Measurements from ENCODE around the gene ZNF23. TPM values are rescaled to one million over a fixed set of nuclear protein-coding genes. Genes with fewer than 3 reads are reported as not detected.

Gene ZNF23
- total RNA-seq, 4 donors from 2014 or later, result 5.5 to 14.4 (median 11.0) TPM

DNA sequence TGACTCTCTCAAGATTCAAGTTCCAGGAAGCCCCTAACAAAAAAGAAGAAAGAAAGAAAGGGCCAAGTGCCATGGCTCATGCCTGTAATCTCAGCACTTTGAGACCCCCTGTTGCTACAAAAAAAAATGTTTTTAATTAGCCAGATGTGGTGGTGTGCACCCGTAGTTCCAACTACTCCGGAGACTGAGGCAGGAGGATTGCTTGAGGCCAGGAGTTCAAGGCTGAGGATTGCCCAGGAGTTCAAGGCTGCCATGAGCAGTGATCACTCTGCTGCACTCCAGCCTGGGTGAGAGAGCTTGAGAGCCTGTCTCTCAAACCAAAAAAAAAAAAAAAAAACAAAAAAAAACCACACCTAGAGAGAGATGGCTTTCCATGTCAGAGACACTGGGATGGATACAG lies 39.0 kb downstream of the ZNF23 start:
- no peak overlapping the region for H3K27ac ChIP-seq
- DNase-seq (ENCODE audit: low spot score in 2 of 2), result no peak
- no peak overlapping the region for H3K4me3 ChIP-seq
- peaks cover 0 to 5% (median 0%) of the 10 kb centered on the region in 4 donors for H3K4me1 ChIP-seq
- 58 to 77% methylated on average over 2 of the region's 2 CpGs for WGBS, 2 donors
- no peak for TF ChIP-seq EP300 (IDR thresholded peaks at IDR 0.05)
- no peak for TF ChIP-seq CTCF (IDR thresholded peaks at IDR 0.05)
- TF ChIP-seq POLR2A (IDR thresholded peaks at IDR 0.05), result no peak
- H3K27me3 ChIP-seq, result peaks cover 0 to 13% of the 10 kb centered on the region in 2 donors
- no peaks in the 10 kb centered on the region for H3K36me3 ChIP-seq
- H3K9me3 ChIP-seq, result peaks cover 0 to under 1% (median 0%) of the 10 kb centered on the region in 4 donors

DNA sequence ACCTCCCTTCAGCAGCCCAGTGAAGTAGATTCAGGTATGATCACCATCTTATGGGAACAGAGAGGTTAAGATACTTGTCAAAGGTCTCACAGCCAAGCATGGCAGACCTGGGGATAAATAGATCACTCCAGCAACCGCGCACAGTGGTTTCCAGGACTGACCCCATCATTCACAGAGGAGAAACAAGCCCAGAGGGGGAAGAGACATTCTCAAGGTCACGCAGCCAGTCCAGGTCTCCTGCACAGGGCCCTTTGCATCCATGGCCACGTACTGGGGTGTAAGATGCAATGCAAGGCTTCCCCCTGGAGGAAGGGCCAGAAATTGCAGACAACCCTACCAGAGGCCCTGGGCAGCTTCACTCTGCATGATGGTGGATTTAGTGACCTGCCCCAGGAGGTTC lies 40.1 kb downstream of the ZNF23 start:
- H3K27ac ChIP-seq, result no peak overlapping the region
- no peak for TF ChIP-seq POLR2A (IDR thresholded peaks at IDR 0.05)
- TF ChIP-seq CTCF (IDR thresholded peaks at IDR 0.05), result no peak
- no peak for TF ChIP-seq EP300 (IDR thresholded peaks at IDR 0.05)
- 56 to 59% methylated on average over 4 of the region's 4 CpGs for WGBS, 2 donors
- no peaks in the 10 kb centered on the region for H3K36me3 ChIP-seq
- no peak overlapping the region for H3K4me3 ChIP-seq
- H3K4me1 ChIP-seq, result peaks cover 0 to 5% (median 0%) of the 10 kb centered on the region in 4 donors
- no peaks in the 10 kb centered on the region for H3K9me3 ChIP-seq
- H3K27me3 ChIP-seq, result peaks cover 0 to 22% of the 10 kb centered on the region in 2 donors
- no peak for DNase-seq (ENCODE audit: low spot score in 2 of 2)

GRCh38 chr16:71414038-71414437 lies 48.0 kb downstream of the ZNF23 start:
- H3K27me3 ChIP-seq, result peaks cover 0 to 16% of the 10 kb centered on the region in 2 donors
- H3K4me1 ChIP-seq, result peaks cover 0 to 8% (median 0%) of the 10 kb centered on the region in 4 donors
- WGBS, 2 donors, result 89 to 93% methylated on average over 5 of the region's 5 CpGs
- no peak overlapping the region for H3K4me3 ChIP-seq
- DNase-seq (ENCODE audit: low spot score in 2 of 2), result no peak
- H3K36me3 ChIP-seq, result no peaks in the 10 kb centered on the region
- TF ChIP-seq POLR2A (IDR thresholded peaks at IDR 0.05) (no peak), CTCF (IDR thresholded peaks at IDR 0.05) (no peak), EP300 (IDR thresholded peaks at IDR 0.05) (no peak)
- H3K27ac ChIP-seq, result no peak overlapping the region
- no peaks in the 10 kb centered on the region for H3K9me3 ChIP-seq

DNA sequence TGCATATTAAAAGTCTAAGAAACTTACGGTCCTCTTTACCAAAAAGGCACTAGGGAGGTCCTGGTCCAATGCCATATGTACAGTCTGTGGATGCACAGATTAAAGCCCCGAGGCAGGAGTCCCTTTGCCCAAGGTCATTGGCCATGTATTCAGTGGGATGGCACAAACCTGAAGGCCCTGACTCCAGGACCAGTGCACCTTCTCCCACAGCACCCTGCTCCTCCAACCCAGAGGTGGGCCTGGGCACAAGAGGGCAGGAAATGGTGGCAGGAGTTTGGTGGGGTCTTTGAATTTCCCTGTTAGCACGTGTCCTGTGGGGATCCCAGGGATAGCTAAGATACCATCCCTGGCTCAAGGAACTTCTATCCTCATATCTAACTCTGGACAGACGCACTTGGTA lies 48.7 kb downstream of the ZNF23 start:
- Histone ChIP-seq H3K4me3 (no peak overlapping the region), H3K27me3 (peaks cover 0 to 16% of the 10 kb centered on the region in 2 donors), H3K36me3 (no peaks in the 10 kb centered on the region), H3K9me3 (no peaks in the 10 kb centered on the region), H3K27ac (no peak overlapping the region), H3K4me1 (peaks cover 0 to 8% (median 0%) of the 10 kb centered on the region in 4 donors)
- 55 to 71% methylated on average over 4 of the region's 4 CpGs for WGBS, 2 donors
- DNase-seq (ENCODE audit: low spot score in 2 of 2), result no peak
- TF ChIP-seq POLR2A (IDR thresholded peaks at IDR 0.05), result no peak
- TF ChIP-seq CTCF (IDR thresholded peaks at IDR 0.05), result no peak
- TF ChIP-seq EP300 (IDR thresholded peaks at IDR 0.05), result no peak

- Histone ChIP-seq H3K9me3 (no peaks in the 10 kb centered on the region), H3K4me3 (no peak overlapping the region), H3K27me3 (peaks cover 0 to 12% of the 10 kb centered on the region in 2 donors), H3K36me3 (no peaks in the 10 kb centered on the region), H3K4me1 (peaks cover 0 to 8% (median 0%) of the 10 kb centered on the region in 4 donors), H3K27ac (no peak overlapping the region)
- TF ChIP-seq CTCF (IDR thresholded peaks at IDR 0.05), result peak; percentile 82 to 86 (median 86)
- no peak for TF ChIP-seq EP300 (IDR thresholded peaks at IDR 0.05)
- WGBS, 2 donors, result 8 to 9% methylated on average over 19 to 24 of the region's 24 CpGs
- peak; percentile 18 to 54 for DNase-seq (ENCODE audit: low spot score in 2 of 2)
Observed at GRCh38 chr16:71412270-71413160, 49.5 kb downstream of the ZNF23 start.
